WTC11 (cell line): ENCODE results near the gene PRR23B. TPM values are rescaled to one million over a fixed set of nuclear protein-coding genes. Genes with fewer than 3 reads are reported as not detected.

ENCODE experiments used
- ATAC-seq: fragments of 200-7000 bp; cut with Tn5 transposase; 2 replicates; pipeline ENCODE4 v1.10.0; 2021; ENCODE audit warnings: mild to moderate bottlenecking, moderate library complexity
- CTCF ChIA-PET: fragments of 300-600 bp; sonication (Branson Sonifier 250); formaldehyde crosslinking; loops from one replicate; lab custom pipeline; 2021; ENCODE audit warnings: antibody characterized with exemption; lab: Charles Lee
- POLR2A ChIA-PET: fragments of 350-600 bp; sonication (Branson Sonifier 250); formaldehyde crosslinking; loops from one replicate; lab custom pipeline; 2021; ENCODE audit warnings: antibody characterized with exemption; lab: Charles Lee
- DNase-seq: peaks from one replicate; pipeline ENCODE4 v3.0.0; 2021; ENCODE audit warnings: low spot score
- H3K27ac Mint-ChIP-seq: 2 replicates; pipeline ENCODE4 v1.8.0; 2021; ENCODE audit warnings: mixed read lengths
- H3K27me3 Mint-ChIP-seq: 2 replicates; pipeline ENCODE4 v1.8.0; 2021; ENCODE audit warnings: low read depth, mild to moderate bottlenecking, moderate library complexity, mixed read lengths
- H3K36me3 Mint-ChIP-seq: 2 replicates; pipeline ENCODE4 v1.8.0; 2021; ENCODE audit warnings: mixed read lengths
- H3K4me1 Mint-ChIP-seq: 2 replicates; pipeline ENCODE4 v1.8.0; 2022; ENCODE audit warnings: mixed read lengths
- H3K4me3 Mint-ChIP-seq: 2 replicates; pipeline ENCODE4 v1.8.0; 2021; ENCODE audit warnings: mild to moderate bottlenecking, moderate library complexity, mixed read lengths
- H3K9me3 Mint-ChIP-seq: 2 replicates; pipeline ENCODE4 v1.8.0; 2021; ENCODE audit warnings: mixed read lengths
- CDX4 ChIP-seq: fragments of 250-450 bp; sonication (Bioruptor Pico); IDR thresholded peaks from 2 replicates; pipeline ENCODE4 v1.9.0; 2021; ENCODE audit warnings: moderate library complexity, mild to moderate bottlenecking, inconsistent platforms, borderline replicate concordance
- CREB1 ChIP-seq: sonication (generic); formaldehyde crosslinking; IDR thresholded peaks from 2 replicates; pipeline ENCODE4 v1.8.0; 2023; ENCODE audit warnings: mild to moderate bottlenecking, missing genetic modification reagents
- ERG ChIP-seq: fragments of 250-450 bp; sonication (Bioruptor Pico); IDR thresholded peaks from 2 replicates; pipeline ENCODE4 v1.8.0; 2021; ENCODE audit warnings: mild to moderate bottlenecking
- IRF2 ChIP-seq: sonication (generic); formaldehyde crosslinking; IDR thresholded peaks from 2 replicates; pipeline ENCODE4 v1.8.0; 2022; ENCODE audit warnings: low read depth, missing genetic modification reagents, borderline replicate concordance
- MAX ChIP-seq: sonication (generic); formaldehyde crosslinking; IDR thresholded peaks from 2 replicates; pipeline ENCODE4 v1.8.0; 2022; ENCODE audit warnings: mild to moderate bottlenecking, missing genetic modification reagents
- NFYB ChIP-seq: sonication (generic); formaldehyde crosslinking; conservative IDR thresholded peaks from 2 replicates; pipeline ENCODE4 v1.8.0; 2022; ENCODE audit warnings: low read depth, missing genetic modification reagents
- NR2C2 ChIP-seq: sonication (generic); formaldehyde crosslinking; IDR thresholded peaks from 2 replicates; pipeline ENCODE4 v1.8.0; 2022; ENCODE audit warnings: mild to moderate bottlenecking, missing genetic modification reagents
- RORB ChIP-seq: fragments of 250-450 bp; sonication (Bioruptor Pico); IDR thresholded peaks from 2 replicates; pipeline ENCODE4 v1.9.0; 2021; ENCODE audit warnings: mild to moderate bottlenecking
- SMAD4 ChIP-seq: sonication (generic); formaldehyde crosslinking; IDR thresholded peaks from 2 replicates; pipeline ENCODE4 v1.8.0; 2022; ENCODE audit warnings: mild to moderate bottlenecking, missing genetic modification reagents
- SOX15 ChIP-seq: fragments of 250-450 bp; sonication (Bioruptor Pico); IDR thresholded peaks from 2 replicates; pipeline ENCODE4 v1.9.0; 2021; ENCODE audit warnings: mild to moderate bottlenecking
- STAT6 ChIP-seq: sonication (generic); formaldehyde crosslinking; conservative IDR thresholded peaks from 2 replicates; pipeline ENCODE4 v1.8.1; 2023; ENCODE audit warnings: mild to moderate bottlenecking, low read depth, missing genetic modification reagents, moderate library complexity
- USF1 ChIP-seq: sonication (generic); formaldehyde crosslinking; IDR thresholded peaks from 2 replicates; pipeline ENCODE4 v1.8.0; 2022; ENCODE audit warnings: mild to moderate bottlenecking, missing genetic modification reagents
- ZMAT4 ChIP-seq: fragments of 250-450 bp; sonication (Bioruptor Pico); IDR thresholded peaks from 2 replicates; pipeline ENCODE4 v1.9.0; 2021; ENCODE audit warnings: mild to moderate bottlenecking
- ZNF121 ChIP-seq: sonication (generic); formaldehyde crosslinking; IDR thresholded peaks from 2 replicates; pipeline ENCODE4 v1.8.0; 2023; ENCODE audit warnings: missing genetic modification reagents
- ZNF532 ChIP-seq: fragments of 250-450 bp; sonication (Bioruptor Pico); IDR thresholded peaks from 2 replicates; pipeline ENCODE4 v1.9.0; 2021; ENCODE audit warnings: mild to moderate bottlenecking, borderline replicate concordance
- ZNF671 ChIP-seq: fragments of 250-450 bp; sonication (Bioruptor Pico); IDR thresholded peaks from 2 replicates; pipeline ENCODE4 v1.8.0; 2021; ENCODE audit warnings: mild to moderate bottlenecking
- ZSCAN18 ChIP-seq: fragments of 250-450 bp; sonication (Bioruptor Pico); IDR thresholded peaks from 2 replicates; pipeline ENCODE4 v2.1.2; 2022; ENCODE audit warnings: mild to moderate bottlenecking, moderate library complexity
- total RNA-seq: library from RNA; stranded (reverse); gene quantifications from 3 replicates; pipeline ENCODE4 v1.2.3, GENCODE V29; 2021

The PRR23B gene
- total RNA-seq, 1 experiment from 2014 or later: not detected

- POLR2A ChIA-PET: no interaction called here
- no peaks in the 10 kb centered on the region for H3K4me1 Mint-ChIP-seq
- no peaks in the 10 kb centered on the region for H3K36me3 Mint-ChIP-seq
- ATAC-seq (no peak), DNase-seq (no peak)
- CTCF ChIA-PET: interaction anchor here (1.9 kb wide), 1 partner anchor 35 kb away, joined by 6 read pairs; no protein-coding TSS in a partner anchor
- TF ChIP-seq RORB (CRISPR knock-in tag): no peak
- no peak for TF ChIP-seq ZNF671 (CRISPR knock-in tag)
- no peak for TF ChIP-seq SOX15 (CRISPR knock-in tag)
- no peak for TF ChIP-seq ZSCAN18
- no peak for TF ChIP-seq MAX (CRISPR knock-in tag)
- no peak for TF ChIP-seq ZMAT4
- no peak for TF ChIP-seq CDX4 (CRISPR knock-in tag)
- TF ChIP-seq ERG (CRISPR knock-in tag): no peak
- no peak for TF ChIP-seq STAT6 (CRISPR knock-in tag)
- no peak for TF ChIP-seq ZNF532 (CRISPR knock-in tag)
- no peak for TF ChIP-seq CREB1
- TF ChIP-seq USF1: no peak
- TF ChIP-seq NFYB (CRISPR knock-in tag): no peak
- no peak for TF ChIP-seq SMAD4 (CRISPR knock-in tag)
- TF ChIP-seq IRF2 (CRISPR knock-in tag): no peak
- TF ChIP-seq NR2C2 (CRISPR knock-in tag): no peak
- no peak for TF ChIP-seq ZNF121 (CRISPR knock-in tag)
- TF ChIP-seq, all 79 proteins: peak for 0
- no peak overlapping the region for H3K4me3 Mint-ChIP-seq
- H3K27me3 Mint-ChIP-seq: peaks cover 11% of the 10 kb centered on the region
- no peak overlapping the region for H3K27ac Mint-ChIP-seq
- peaks cover 7% of the 10 kb centered on the region for H3K9me3 Mint-ChIP-seq
Measured at GRCh38 chr3:138995706-138996105, 25.0 kb downstream of the PRR23B start.
